Colonic mucosa (tissue), 4 donors: Measurements from ENCODE around the gene BCORL1. TPM values are rescaled to one million over a fixed set of nuclear protein-coding genes. Genes with fewer than 3 reads are reported as not detected.

Experiments
- DNase-seq: peaks from one replicate; pipeline ENCODE4 v3.0.0-alpha.2; 2020
- H3K27ac ChIP-seq: fragments of 200-600 bp; one replicate; pipeline ENCODE4 v1.8.0; 2021
- H3K27me3 ChIP-seq: fragments of 200-600 bp; one replicate; pipeline ENCODE4 v1.8.0; 2021
- H3K36me3 ChIP-seq: fragments of 200-600 bp; one replicate; pipeline ENCODE4 v1.8.0; 2021
- H3K4me1 ChIP-seq: fragments of 200-600 bp; one replicate; pipeline ENCODE4 v1.8.0; 2021; ENCODE audit warnings: mild to moderate bottlenecking
- H3K4me3 ChIP-seq: fragments of 200-600 bp; one replicate; pipeline ENCODE4 v1.8.0; 2021
- H3K9ac ChIP-seq, 2 donors: one replicate each; pipeline ENCODE4 v1.7.0; 2013; ENCODE audit warnings: control low read depth in 2 of 2, low read depth in 2 of 2, low read length in 2 of 2
- H3K9me3 ChIP-seq: fragments of 200-600 bp; one replicate; pipeline ENCODE4 v1.8.0; 2021
- intact Hi-C: fragments of 100-400 bp; cut with DNase I; formaldehyde crosslinking; loops from one replicate; pipeline ENCODE4 v1.14.1; 2022
- total RNA-seq, 2 donors: library from RNA; stranded (reverse); fragmentation: NEBNext Ultra II Directional in 1 of 2; extraction: Animal tissue kit (Norgen Biotek cat#: 25700) in 1 of 2; gene quantifications; one replicate each; pipeline ENCODE4 v1.2.1, GENCODE V29; 2021
- TF ChIP-seq, protein P1 (sequence below): fragments of 200-600 bp; IDR thresholded peaks from one replicate; pipeline ENCODE4 v1.8.0; 2022; ENCODE audit warnings: antibody characterized with exemption, mild to moderate bottlenecking
- donor health status: healthy.
- donor health status: DM: no; HTN: no; CAD: no.
- donor health status: DM: no; HTN: no; CAD: no.

Gene BCORL1
- total RNA-seq, 2 donors from 2014 or later: 8.3 to 14.4 TPM

DNA sequence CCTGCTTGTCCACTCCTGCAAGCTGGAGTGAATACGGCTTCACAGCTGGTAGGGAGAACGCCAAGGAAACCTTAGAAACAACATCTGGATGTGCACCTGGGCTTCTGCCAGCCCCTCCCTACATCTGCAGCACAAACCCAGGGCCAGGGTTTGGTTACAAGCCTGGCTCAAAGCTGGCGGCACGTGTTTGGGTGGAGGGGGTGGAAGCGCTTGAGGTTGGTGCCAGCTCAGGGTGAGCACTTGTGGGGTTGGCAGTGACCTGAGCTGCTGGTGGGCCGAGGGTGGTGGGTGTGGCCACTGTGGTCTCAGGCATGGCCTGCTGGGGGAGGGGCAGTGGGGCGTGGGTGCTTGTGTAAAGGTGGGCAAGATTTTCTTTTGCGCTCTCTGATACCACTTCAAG, 112.3 kb downstream of the BCORL1 start:
- no peaks in the 10 kb centered on the region for H3K9me3 ChIP-seq
- no peak overlapping the region for H3K4me3 ChIP-seq
- H3K27ac ChIP-seq: no peak overlapping the region
- no peaks in the 10 kb centered on the region for H3K27me3 ChIP-seq
- intact Hi-C loops: no loop called here
- TF ChIP-seq, protein P1, sequence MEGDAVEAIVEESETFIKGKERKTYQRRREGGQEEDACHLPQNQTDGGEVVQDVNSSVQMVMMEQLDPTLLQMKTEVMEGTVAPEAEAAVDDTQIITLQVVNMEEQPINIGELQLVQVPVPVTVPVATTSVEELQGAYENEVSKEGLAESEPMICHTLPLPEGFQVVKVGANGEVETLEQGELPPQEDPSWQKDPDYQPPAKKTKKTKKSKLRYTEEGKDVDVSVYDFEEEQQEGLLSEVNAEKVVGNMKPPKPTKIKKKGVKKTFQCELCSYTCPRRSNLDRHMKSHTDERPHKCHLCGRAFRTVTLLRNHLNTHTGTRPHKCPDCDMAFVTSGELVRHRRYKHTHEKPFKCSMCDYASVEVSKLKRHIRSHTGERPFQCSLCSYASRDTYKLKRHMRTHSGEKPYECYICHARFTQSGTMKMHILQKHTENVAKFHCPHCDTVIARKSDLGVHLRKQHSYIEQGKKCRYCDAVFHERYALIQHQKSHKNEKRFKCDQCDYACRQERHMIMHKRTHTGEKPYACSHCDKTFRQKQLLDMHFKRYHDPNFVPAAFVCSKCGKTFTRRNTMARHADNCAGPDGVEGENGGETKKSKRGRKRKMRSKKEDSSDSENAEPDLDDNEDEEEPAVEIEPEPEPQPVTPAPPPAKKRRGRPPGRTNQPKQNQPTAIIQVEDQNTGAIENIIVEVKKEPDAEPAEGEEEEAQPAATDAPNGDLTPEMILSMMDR: no peak
- no peak for DNase-seq
- no peaks in the 10 kb centered on the region for H3K36me3 ChIP-seq
- no peaks in the 10 kb centered on the region for H3K4me1 ChIP-seq
- H3K9ac ChIP-seq: peak overlapping the region in 1 of 2 donors; percentile 40

DNA sequence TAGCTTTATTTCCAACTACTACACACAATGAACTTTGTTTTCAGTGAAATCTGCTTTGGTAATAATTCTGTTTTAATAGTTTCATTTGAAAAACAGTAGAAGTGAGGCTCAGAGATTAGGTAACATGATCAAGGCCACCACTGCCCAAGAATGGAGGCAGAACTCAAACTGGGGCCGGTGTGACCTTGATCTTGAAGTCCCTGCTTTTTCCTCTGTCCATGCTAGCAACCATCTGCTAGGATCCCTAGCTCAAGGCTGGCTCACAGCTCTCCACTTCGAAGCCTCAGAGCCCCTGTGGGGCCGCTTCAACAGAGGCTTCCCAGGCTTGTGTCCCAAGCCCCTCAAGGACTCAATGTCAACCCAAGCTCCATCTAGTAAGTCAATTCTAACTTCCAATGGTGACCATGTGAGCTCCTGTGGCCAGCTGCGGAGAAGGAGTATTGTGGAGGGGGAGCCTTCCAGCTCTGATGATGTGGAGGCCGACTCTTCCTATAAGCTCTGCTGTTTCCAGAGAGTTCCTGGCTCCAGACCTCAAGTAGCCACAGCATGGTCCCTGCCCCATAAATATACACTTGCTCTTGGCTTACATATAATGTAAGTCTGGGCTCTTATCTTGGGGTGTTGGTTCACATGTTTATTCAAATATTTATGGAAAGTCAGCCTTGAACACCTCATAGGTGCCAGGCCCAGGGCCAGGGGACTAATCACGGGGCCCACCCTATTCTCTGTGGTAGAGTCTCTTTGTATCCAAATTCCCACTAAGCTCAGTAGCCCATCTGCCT, 113.0 kb downstream of the BCORL1 start:
- intact Hi-C loops: no loop called here
- H3K4me3 ChIP-seq: no peak overlapping the region
- DNase-seq: no peak
- H3K9me3 ChIP-seq: no peaks in the 10 kb centered on the region
- no peaks in the 10 kb centered on the region for H3K36me3 ChIP-seq
- TF ChIP-seq, protein P1: no peak
- H3K27ac ChIP-seq: no peak overlapping the region
- H3K27me3 ChIP-seq: no peaks in the 10 kb centered on the region
- H3K4me1 ChIP-seq: no peaks in the 10 kb centered on the region
- H3K9ac ChIP-seq: peak overlapping the region in 1 of 2 donors; percentile 40

DNA sequence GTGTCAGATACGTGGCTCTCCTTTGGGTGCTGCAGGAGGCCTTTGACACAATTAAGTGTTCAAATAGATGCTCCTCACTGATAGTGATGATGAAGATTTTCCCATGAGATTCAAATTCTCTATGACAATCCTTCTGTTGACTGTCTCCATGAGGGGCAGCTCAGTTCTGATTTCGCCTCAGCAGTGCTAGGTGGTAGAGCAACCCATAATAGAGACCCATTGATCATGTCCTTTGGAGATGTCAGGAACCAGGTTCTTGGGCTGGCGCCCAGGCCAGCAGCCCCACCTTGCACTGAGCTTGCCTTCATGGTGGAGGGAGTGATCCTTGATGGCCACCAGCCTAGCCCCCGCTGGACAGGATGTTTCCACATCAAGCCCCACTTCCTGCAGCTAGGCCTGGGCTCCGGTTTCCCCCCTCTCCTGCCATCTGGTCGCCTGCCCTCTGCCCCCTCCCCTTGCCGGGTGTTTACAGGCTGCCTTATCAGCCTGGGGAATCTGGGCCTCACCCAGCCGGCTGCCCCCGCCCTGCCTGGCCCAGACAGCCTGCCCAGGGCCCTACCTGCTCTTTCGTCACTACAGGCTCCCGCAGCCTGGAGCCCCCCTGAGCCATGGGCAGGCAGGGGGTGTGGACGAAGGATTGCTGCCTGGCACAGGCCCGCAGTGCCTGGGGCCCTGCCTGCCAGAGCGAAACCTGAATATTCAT, 115.2 kb downstream of the BCORL1 start:
- Histone ChIP-seq H3K9ac (peak overlapping the region in 1 of 2 donors; percentile 78), H3K4me1 (no peaks in the 10 kb centered on the region), H3K27ac (peak overlapping the region; percentile 60), H3K27me3 (no peaks in the 10 kb centered on the region), H3K9me3 (no peaks in the 10 kb centered on the region), H3K4me3 (no peak overlapping the region), H3K36me3 (no peaks in the 10 kb centered on the region)
- intact Hi-C loops: no loop called here
- TF ChIP-seq, protein P1: no peak
- peak; percentile 76 for DNase-seq

DNA sequence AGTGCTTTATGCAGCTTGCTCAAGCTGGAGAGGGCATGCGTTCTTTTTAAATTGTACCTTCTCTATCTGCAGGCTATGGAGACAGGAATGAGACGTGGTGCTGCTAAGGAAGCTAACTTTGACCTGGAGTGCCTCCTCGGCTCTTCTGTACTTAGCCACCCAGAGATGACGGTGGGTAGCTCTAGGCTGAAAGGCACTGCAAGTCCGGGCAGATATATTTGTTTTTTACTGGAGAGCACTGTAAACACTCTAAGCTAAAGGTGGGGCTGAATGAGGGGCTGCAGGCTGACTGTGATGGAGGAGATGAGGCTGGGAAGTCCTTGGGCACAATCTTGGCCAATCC, 115.7 kb downstream of the BCORL1 start:
- Histone ChIP-seq H3K4me3 (no peak overlapping the region), H3K27ac (peak overlapping the region; percentile 60), H3K4me1 (no peaks in the 10 kb centered on the region), H3K27me3 (no peaks in the 10 kb centered on the region), H3K9me3 (no peaks in the 10 kb centered on the region), H3K36me3 (no peaks in the 10 kb centered on the region), H3K9ac (peak overlapping the region in 1 of 2 donors; percentile 78)
- intact Hi-C loops: no loop called here
- TF ChIP-seq, protein P1: no peak
- DNase-seq: no peak

DNA sequence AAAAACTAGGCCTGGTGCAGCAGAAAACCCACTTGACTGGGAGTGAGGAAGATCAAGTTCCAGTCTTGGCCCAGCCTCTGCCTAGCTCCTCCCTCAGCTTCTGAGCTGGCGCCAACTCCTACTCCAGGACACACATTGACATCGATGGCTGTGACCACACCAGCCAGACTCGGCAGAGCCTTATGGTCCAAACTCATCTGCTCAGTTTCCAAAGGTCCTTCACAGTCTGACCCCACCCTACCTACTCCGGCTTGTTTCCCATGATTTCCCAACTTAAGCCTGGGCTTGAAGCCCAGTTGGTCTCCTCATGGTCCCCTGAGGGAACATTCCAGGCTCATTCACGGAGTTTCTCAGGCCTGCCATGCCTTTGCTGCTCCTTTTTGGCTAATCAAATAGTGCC, 117.7 kb downstream of the BCORL1 start:
- Histone ChIP-seq H3K27me3 (no peaks in the 10 kb centered on the region), H3K27ac (no peak overlapping the region), H3K9me3 (no peaks in the 10 kb centered on the region), H3K36me3 (no peaks in the 10 kb centered on the region), H3K9ac (no peak overlapping the region), H3K4me3 (no peak overlapping the region), H3K4me1 (no peaks in the 10 kb centered on the region)
- peak; percentile 67 for DNase-seq
- intact Hi-C loops: no loop called here
- TF ChIP-seq, protein P1: no peak
